HepG2 (cell line): ENCODE measurements around the gene ZNF175. TPM values are rescaled to one million over a fixed set of nuclear protein-coding genes. Genes with fewer than 3 reads are reported as not detected.
"Not testable (repeated sequence)": the region's sequence is repeated elsewhere in the genome, so short reads cannot be mapped to it uniquely, and the experiment has no call there.

ENCODE experiments used
- ATAC-seq: fragments of 200-7000 bp; cut with Tn5 transposase; 3 replicates; pipeline ENCODE4 v1.9.1; 2020; ENCODE audit warnings: mild to moderate bottlenecking, moderate library complexity
- BruUV-seq: library from RNA; stranded (reverse); fragments of 400-500 nt; replicated peaks from 2 replicates; lab custom pipeline; 2021; lab: Mats Ljungman, UMichigan
- CTCF ChIA-PET: fragments of 300-600 bp; formaldehyde crosslinking; extraction: SDS; loops from one replicate; lab custom pipeline; 2021; ENCODE audit warnings: low total read pairs, inconsistent platforms, low intra/inter-chr PET ratio; lab: Yijun Ruan, JAX
- POLR2A ChIA-PET: fragments of 350-600 bp; sonication (Branson Sonifier 250); formaldehyde crosslinking; loops from one replicate; lab custom pipeline; 2020; ENCODE audit warnings: antibody characterized with exemption, inconsistent platforms; lab: Yijun Ruan, JAX
- DNase-seq: peaks from one replicate; pipeline ENCODE4 v3.0.0-alpha.2; 2015; ENCODE audit warnings: low spot score
- FAIRE-seq: peaks from 3 replicates; lab custom pipeline; 2011; peaks lifted over from hg19 to GRCh38; lab: Jason Lieb, UNC
- H2AFZ ChIP-seq: one replicate; pipeline ENCODE4 v1.6.1; 2011; ENCODE audit warnings: low read length, inconsistent platforms
- H3K27ac ChIP-seq: fragments of 300-600 bp; 3 replicates; pipeline ENCODE4 v1.8.0; 2011; ENCODE audit warnings: mixed run types, mild to moderate bottlenecking, mixed read lengths, low read length, inconsistent platforms; ENCODE audit not compliant: insufficient read depth; ENCODE audit errors: extremely low read length
- H3K27me3 ChIP-seq, 2 experiments: fragments of 200-600 bp in 1 of 2; 2 replicates in 1 of 2; 3 replicates in 1 of 2; pipeline versions ENCODE4 v1.6.0 to v1.8.0; 2011; ENCODE audit warnings: low read length in 2 of 2, mild to moderate bottlenecking in 2 of 2, moderate library complexity in 2 of 2, inconsistent platforms in 1 of 2; ENCODE audit not compliant: insufficient read depth in 2 of 2, control insufficient read depth in 1 of 2
- H3K36me3 ChIP-seq, 2 experiments: fragments of 200-600 bp in 1 of 2; replicated peaks in 1 of 2; 2 replicates in 1 of 2; 3 replicates in 1 of 2; pipeline versions ENCODE4 v1.5.1 to v1.8.0; 2011; ENCODE audit warnings: low read length in 2 of 2, inconsistent platforms in 1 of 2; ENCODE audit not compliant: insufficient read depth in 2 of 2, control insufficient read depth in 1 of 2
- H3K4me1 ChIP-seq: 2 replicates; pipeline ENCODE4 v1.5.1; 2012; ENCODE audit warnings: low read length, inconsistent platforms; ENCODE audit not compliant: insufficient read depth
- H3K4me2 ChIP-seq: 2 replicates; pipeline ENCODE4 v1.6.0; 2011; ENCODE audit warnings: low read depth, low read length, inconsistent platforms
- H3K4me3 ChIP-seq, 3 experiments: fragments of 200-600 bp in 1 of 3; sonication (generic), shearing (Covaris generic) in 1 of 3; replicated peaks in 1 of 3; 2 replicates each; pipeline ENCODE4 v1.5.1; 2011 to 2016; ENCODE audit warnings: low read length in 3 of 3, inconsistent platforms in 2 of 3, low read depth in 2 of 3, mild to moderate bottlenecking in 2 of 3, control low read depth in 1 of 3, mixed read lengths in 1 of 3; ENCODE audit not compliant: insufficient read depth in 1 of 3
- H3K79me2 ChIP-seq: one replicate; pipeline ENCODE4 v1.6.1; 2011; ENCODE audit warnings: low read length, inconsistent platforms; ENCODE audit not compliant: insufficient read depth
- H3K9ac ChIP-seq: 2 replicates; pipeline ENCODE4 v1.6.0; 2011; ENCODE audit warnings: mild to moderate bottlenecking, low read depth, low read length, inconsistent platforms; ENCODE audit not compliant: insufficient read depth
- H3K9me3 ChIP-seq: 2 replicates; pipeline ENCODE4 v1.5.1; 2012; ENCODE audit warnings: mild to moderate bottlenecking, low read length
- H4K20me1 ChIP-seq: 2 replicates; pipeline ENCODE4 v1.6.0; 2011; ENCODE audit warnings: inconsistent platforms, mild to moderate bottlenecking, low read length, moderate library complexity; ENCODE audit not compliant: insufficient read depth
- WGBS: methylation state at CpG from one replicate; pipeline ENCODE4 v1.1.6; 2017; ENCODE audit warnings: low lambda C conversion rate; 5-methylcytosine and 5-hydroxymethylcytosine counted together
- in situ Hi-C: cut with HindIII; loops from 2 replicates; pipeline ENCODE4 v1.10.0; 2017; ENCODE audit warnings: low pct_unique_long_range_greater_than_20kb; ENCODE audit not compliant: extremely low pct_ligation_motif_present
- intact Hi-C: fragments of 100-400 bp; cut with micrococcal nuclease; formaldehyde crosslinking; loops from one replicate; pipeline ENCODE4 v1.10.0; 2022; ENCODE audit not compliant: unreplicated experiment
- polyA plus RNA-seq, 8 experiments: library from polyadenylated mRNA; depleted of rRNA in 3 of 8; stranded (reverse) in 7 of 8; unstranded in 1 of 8; fragments of >200 nt; fragmentation: Illumina TruSeq in 4 of 8; extraction: Trizol in 4 of 8; gene quantifications; 2 replicates each; pipeline versions ENCODE4 v1.2.1 to v1.2.3, GENCODE V29; 2011 to 2016; ENCODE audit warnings: low read depth in 4 of 8, missing spikeins in 1 of 8, mixed read lengths in 1 of 8; ENCODE audit not compliant: insufficient read depth in 1 of 8
- total RNA-seq, 5 experiments: library from RNA; depleted of rRNA; stranded (reverse); fragments of >200 nt; fragmentation: Illumina TruSeq; extraction: Trizol; gene quantifications; 2 replicates each; pipeline ENCODE4 v1.2.3, GENCODE V29; 2016; ENCODE audit warnings: low read depth in 1 of 5
- TF ChIP-seq, protein P1 (sequence below): sonication (generic); formaldehyde crosslinking; IDR thresholded peaks from 2 replicates; pipeline ENCODE4 v1.4.0; 2020; ENCODE audit warnings: mild to moderate bottlenecking, missing genetic modification reagents
- TF ChIP-seq, protein P2 (sequence below): fragments of 450-650 bp; IDR thresholded peaks from 2 replicates; pipeline ENCODE4 v1.6.1; 2016

The ZNF175 gene
- total and polyA plus RNA-seq, 2 of the 13 experiments (the other 11 are each of a cell fraction or from before 2014, with no cell fraction given), result 1.2 to 1.5 TPM

DNA sequence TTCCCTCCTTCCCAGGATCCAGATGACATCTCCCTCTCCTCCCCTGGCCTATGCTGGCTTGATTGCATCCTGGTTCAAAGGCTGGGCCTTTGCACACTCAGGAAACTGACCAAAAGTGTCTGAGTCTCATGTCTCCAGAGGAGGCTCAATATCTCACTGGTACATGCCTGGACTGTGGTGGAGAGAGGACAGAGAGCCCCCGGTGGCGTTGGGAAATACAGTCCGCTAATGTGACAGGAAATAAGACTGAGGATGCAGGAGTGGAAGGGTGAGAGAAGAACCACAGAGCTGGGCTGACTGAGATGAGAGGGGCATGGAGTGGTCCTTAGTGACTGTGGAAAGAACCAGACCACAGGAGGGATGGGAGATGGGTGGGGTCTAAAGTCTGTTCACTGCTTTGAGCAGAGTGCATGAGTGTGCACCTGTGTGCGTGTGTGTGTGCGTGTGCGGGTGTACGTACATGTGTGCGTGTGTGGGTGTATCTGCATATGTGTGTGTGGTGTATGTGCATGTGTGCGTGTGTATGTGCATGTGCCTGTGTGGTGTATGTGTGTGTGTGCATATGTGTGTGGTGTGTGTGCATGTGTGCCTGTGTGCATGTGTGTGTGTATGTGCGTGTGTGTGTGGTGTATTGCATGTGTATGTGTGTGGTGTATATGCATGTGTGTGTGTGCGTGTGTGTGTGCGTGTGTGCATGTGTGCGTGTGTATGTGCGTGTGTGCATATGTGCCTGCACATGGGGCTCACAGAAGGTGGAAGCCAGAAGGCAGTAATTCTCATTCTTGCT lies 57.3 kb downstream of the ZNF175 start:
- H2AFZ ChIP-seq, result no peak overlapping the region
- H3K79me2 ChIP-seq, result no peaks in the 10 kb centered on the region
- TF ChIP-seq, protein P1, sequence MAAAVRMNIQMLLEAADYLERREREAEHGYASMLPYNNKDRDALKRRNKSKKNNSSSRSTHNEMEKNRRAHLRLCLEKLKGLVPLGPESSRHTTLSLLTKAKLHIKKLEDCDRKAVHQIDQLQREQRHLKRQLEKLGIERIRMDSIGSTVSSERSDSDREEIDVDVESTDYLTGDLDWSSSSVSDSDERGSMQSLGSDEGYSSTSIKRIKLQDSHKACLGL (CRISPR knock-in tag), result no peak
- TF ChIP-seq, protein P2, sequence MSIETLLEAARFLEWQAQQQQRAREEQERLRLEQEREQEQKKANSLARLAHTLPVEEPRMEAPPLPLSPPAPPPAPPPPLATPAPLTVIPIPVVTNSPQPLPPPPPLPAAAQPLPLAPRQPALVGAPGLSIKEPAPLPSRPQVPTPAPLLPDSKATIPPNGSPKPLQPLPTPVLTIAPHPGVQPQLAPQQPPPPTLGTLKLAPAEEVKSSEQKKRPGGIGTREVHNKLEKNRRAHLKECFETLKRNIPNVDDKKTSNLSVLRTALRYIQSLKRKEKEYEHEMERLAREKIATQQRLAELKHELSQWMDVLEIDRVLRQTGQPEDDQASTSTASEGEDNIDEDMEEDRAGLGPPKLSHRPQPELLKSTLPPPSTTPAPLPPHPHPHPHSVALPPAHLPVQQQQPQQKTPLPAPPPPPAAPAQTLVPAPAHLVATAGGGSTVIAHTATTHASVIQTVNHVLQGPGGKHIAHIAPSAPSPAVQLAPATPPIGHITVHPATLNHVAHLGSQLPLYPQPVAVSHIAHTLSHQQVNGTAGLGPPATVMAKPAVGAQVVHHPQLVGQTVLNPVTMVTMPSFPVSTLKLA, result peak; percentile 91
- in situ Hi-C loops, result loop anchor here (25.0 kb wide), 1 partner anchor 341 kb away; no protein-coding TSS in a partner anchor
- no peak for ATAC-seq
- H3K4me3 ChIP-seq, result no peak overlapping the region
- no peak overlapping the region for H3K27ac ChIP-seq
- no peaks in the 10 kb centered on the region for H3K9me3 ChIP-seq
- H4K20me1 ChIP-seq, result no peaks in the 10 kb centered on the region
- intact Hi-C loops, result no loop called here
- H3K9ac ChIP-seq, result no peak overlapping the region
- DNase-seq, result no peak
- no peaks in the 10 kb centered on the region for H3K36me3 ChIP-seq
- BruUV-seq, result no TSS peak
- WGBS, result 49% methylated on average over 9 of the region's 14 CpGs
- no peak overlapping the region for H3K4me2 ChIP-seq
- no peaks in the 10 kb centered on the region for H3K4me1 ChIP-seq
- H3K27me3 ChIP-seq, result peaks cover 0 to 37% of the 10 kb centered on the region in 2 experiments; a peak in 4 of 5 replicates
- no peak for FAIRE-seq
- ChIA-PET POLR2A (no interaction called here), CTCF (no interaction called here)

DNA sequence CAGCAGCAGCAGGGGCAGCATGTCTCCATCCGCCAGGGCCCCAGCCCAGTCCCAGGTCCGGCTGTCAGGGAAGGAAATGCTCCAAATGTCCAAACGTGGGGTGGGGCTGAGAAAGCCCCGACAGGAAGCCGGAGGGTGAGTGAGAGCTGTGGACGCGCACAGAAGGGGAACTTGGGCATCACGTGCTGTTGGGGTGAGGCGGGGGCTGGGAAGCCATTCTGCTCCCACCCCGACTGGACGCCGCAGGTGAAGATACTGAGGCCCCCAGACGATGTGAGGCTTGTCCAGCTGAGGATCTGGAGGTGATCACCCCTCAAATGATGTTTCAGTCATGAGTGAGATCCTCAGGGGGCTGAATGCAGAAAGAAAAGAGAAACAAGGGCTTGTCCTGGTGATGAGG lies 59.2 kb downstream of the ZNF175 start, which contains the start of gene SIGLEC5:
Gene SIGLEC5 (minus strand): TSS at position 87 of the 400 bp plus-strand sequence. CDS start 66 bp downstream, at position 21.
- CTCF ChIA-PET, H3K9me3 ChIP-seq, BruUV-seq, H2AFZ ChIP-seq, H3K27ac ChIP-seq, H3K4me1 ChIP-seq, DNase-seq, POLR2A ChIA-PET, H3K36me3 ChIP-seq, H4K20me1 ChIP-seq, H3K9ac ChIP-seq, ATAC-seq, FAIRE-seq, intact Hi-C loops, H3K79me2 ChIP-seq, H3K4me2 ChIP-seq, H3K4me3 ChIP-seq: not testable (repeated sequence)
- in situ Hi-C loops, result loop anchor here (25.0 kb wide), 1 partner anchor 343 kb away; no protein-coding TSS in a partner anchor
- H3K27me3 ChIP-seq, result peaks cover 0 to 32% of the 10 kb centered on the region in 2 experiments; a peak in 4 of 5 replicates
- WGBS, result 21% methylated on average over 10 of the region's 13 CpGs
